ENCODE data around the gene TPSAB1. TPM values are rescaled to one million over a fixed set of nuclear protein-coding genes. Genes with fewer than 3 reads are reported as not detected.
A peak's percentile ranks its signal among the peaks of the same experiment; 100 is the strongest.
"Not testable (repeated sequence)": the region's sequence is repeated elsewhere in the genome, so short reads cannot be mapped to it uniquely, and the experiment has no call there.

Gene TPSAB1
- total RNA-seq, 1 donor from 2014 or later: 103 TPM

- no peak for TF ChIP-seq CTCF (IDR thresholded peaks at IDR 0.05)
- H3K4me3 ChIP-seq: no peak overlapping the region
- H3K9me3 ChIP-seq: no peaks in the 10 kb centered on the region
- no peak for DNase-seq
- H3K4me1 ChIP-seq: no peaks in the 10 kb centered on the region
- H3K36me3 ChIP-seq: no peaks in the 10 kb centered on the region
- intact Hi-C loops (cut with DNase I): no loop called here
- H3K27me3 ChIP-seq (ENCODE audit: low read depth): no peaks in the 10 kb centered on the region
- no peak overlapping the region for H3K27ac ChIP-seq
- ATAC-seq: no peak
Measured at GRCh38 chr16:1224558-1224957, 15.9 kb upstream of the TPSAB1 start.

GRCh38 chr16:1225051-1225451, 15.5 kb upstream of the TPSAB1 start, which contains the start of gene TPSG1:
Gene TPSG1 (minus strand): TSS chr16:1225268. CDS start chr16:1225252, 16 bp downstream.
- ATAC-seq (no peak), DNase-seq (no peak)
- Histone ChIP-seq H3K9me3 (no peaks in the 10 kb centered on the region), H3K36me3 (no peaks in the 10 kb centered on the region), H3K4me1 (no peaks in the 10 kb centered on the region), H3K27ac (no peak within 1 kb of the TSS), H3K4me3 (no peak within 1 kb of the TSS), H3K27me3 (ENCODE audit: low read depth) (no peaks in the 10 kb centered on the region)
- no peak for TF ChIP-seq CTCF (IDR thresholded peaks at IDR 0.05)
- intact Hi-C loops (cut with DNase I): no loop called here

- H3K27me3 ChIP-seq (ENCODE audit: low read depth); H3K9me3 ChIP-seq; intact Hi-C loops (cut with DNase I); H3K4me3 ChIP-seq; H3K27ac ChIP-seq; DNase-seq; H3K4me1 ChIP-seq; H3K36me3 ChIP-seq: not testable (repeated sequence)
- peak in 1 of 2 donors; percentile 3 for ATAC-seq
Measured at GRCh38 chr16:1225728-1226311, 14.7 kb upstream of the TPSAB1 start.

GRCh38 chr16:1226692-1227091, 13.8 kb upstream of the TPSAB1 start:
- H3K27me3 ChIP-seq (ENCODE audit: low read depth); DNase-seq; H3K36me3 ChIP-seq; ATAC-seq; intact Hi-C loops (cut with DNase I); H3K4me1 ChIP-seq; H3K9me3 ChIP-seq; H3K27ac ChIP-seq; H3K4me3 ChIP-seq: not testable (repeated sequence)

GRCh38 chr16:1228227-1228626, 12.3 kb upstream of the TPSAB1 start:
- H3K4me3 ChIP-seq; H3K27ac ChIP-seq; H3K4me1 ChIP-seq; ATAC-seq; H3K27me3 ChIP-seq (ENCODE audit: low read depth); intact Hi-C loops (cut with DNase I); DNase-seq; H3K36me3 ChIP-seq; H3K9me3 ChIP-seq: not testable (repeated sequence)

- DNase-seq; H3K27ac ChIP-seq; ATAC-seq; H3K27me3 ChIP-seq (ENCODE audit: low read depth); H3K4me3 ChIP-seq; H3K4me1 ChIP-seq; H3K9me3 ChIP-seq; intact Hi-C loops (cut with DNase I); H3K36me3 ChIP-seq: not testable (repeated sequence)
Measured at GRCh38 chr16:1229476-1229875, 11.0 kb upstream of the TPSAB1 start.

GRCh38 chr16:1230084-1230470, 10.4 kb upstream of the TPSAB1 start, which contains the start of gene TPSB2:
Gene TPSB2 (minus strand): TSS chr16:1230184. CDS start chr16:1229951, 233 bp downstream.
- H3K4me1 ChIP-seq; intact Hi-C loops (cut with DNase I); H3K36me3 ChIP-seq; H3K4me3 ChIP-seq; DNase-seq; H3K27ac ChIP-seq; H3K27me3 ChIP-seq (ENCODE audit: low read depth); H3K9me3 ChIP-seq: not testable (repeated sequence)
- peak in 1 of 2 donors; percentile 7 for ATAC-seq

GRCh38 chr16:1230471-1231212, 9.9 kb upstream of the TPSAB1 start:
- intact Hi-C loops (cut with DNase I); H3K4me1 ChIP-seq; H3K27ac ChIP-seq; H3K4me3 ChIP-seq; ATAC-seq; DNase-seq; H3K9me3 ChIP-seq; H3K27me3 ChIP-seq (ENCODE audit: low read depth); H3K36me3 ChIP-seq: not testable (repeated sequence)

- H3K27ac ChIP-seq; H3K4me1 ChIP-seq; ATAC-seq; H3K27me3 ChIP-seq (ENCODE audit: low read depth); intact Hi-C loops (cut with DNase I); H3K4me3 ChIP-seq; H3K9me3 ChIP-seq; DNase-seq; H3K36me3 ChIP-seq: not testable (repeated sequence)
Measured at GRCh38 chr16:1231301-1231700, 9.2 kb upstream of the TPSAB1 start.

- H3K36me3 ChIP-seq; intact Hi-C loops (cut with DNase I); H3K4me1 ChIP-seq; H3K9me3 ChIP-seq; H3K27ac ChIP-seq; H3K27me3 ChIP-seq (ENCODE audit: low read depth); H3K4me3 ChIP-seq; DNase-seq: not testable (repeated sequence)
- peak in 1 of 2 donors; percentile 16 for ATAC-seq
Measured at GRCh38 chr16:1232049-1232748, 8.3 kb upstream of the TPSAB1 start.

GRCh38 chr16:1236659-1237058, 3.8 kb upstream of the TPSAB1 start:
- H3K4me3 ChIP-seq; H3K4me1 ChIP-seq; intact Hi-C loops (cut with DNase I); H3K27me3 ChIP-seq (ENCODE audit: low read depth); H3K36me3 ChIP-seq; DNase-seq; H3K27ac ChIP-seq; H3K9me3 ChIP-seq: not testable (repeated sequence)
- ATAC-seq: peak; percentile 70 to 79
